Measurements from ENCODE around the gene GNMT. TPM values are rescaled to one million over a fixed set of nuclear protein-coding genes. Genes with fewer than 3 reads are reported as not detected.

Gene GNMT
- total and polyA plus RNA-seq, 10 of the 15 experiments (the other 5 are each of a cell fraction or from before 2014, with no cell fraction given): 0.27 to 1.1 (median 0.39) TPM

- intact Hi-C loops (cut with micrococcal nuclease; ENCODE audit: unreplicated experiment): no loop called here
- Histone ChIP-seq H2AFZ (ENCODE audit: control insufficient read depth, low read depth, low read length) (no peak overlapping the region), H3K79me2 (ENCODE audit: control insufficient read depth, insufficient read depth, low read length) (peaks cover 23% of the 10 kb centered on the region), H3K9ac (ENCODE audit: control insufficient read depth, insufficient read depth, low read length) (no peak overlapping the region), H3K27ac (ENCODE audit: control insufficient read depth, insufficient read depth) (no peak overlapping the region), H3K36me3 (ENCODE audit: control insufficient read depth in 2 of 2, insufficient read depth in 2 of 2, low read length in 1 of 2) (peaks cover 26 to 29% of the 10 kb centered on the region in 2 experiments), H3K4me2 (ENCODE audit: control insufficient read depth, insufficient read depth) (no peak overlapping the region), H3K9me3 (replicated peaks; ENCODE audit: control insufficient read depth, insufficient read depth, low read length) (no peaks in the 10 kb centered on the region), H3K4me3 (no peak overlapping the region), H3K27me3 (replicated peaks in 1 of 2; ENCODE audit: control insufficient read depth in 2 of 2, insufficient read depth in 2 of 2, low read length in 1 of 2) (no peaks in the 10 kb centered on the region), H4K20me1 (ENCODE audit: control insufficient read depth, insufficient read depth) (no peaks in the 10 kb centered on the region), H3K4me1 (ENCODE audit: control insufficient read depth, insufficient read depth, low read length) (peaks cover 7% of the 10 kb centered on the region)
- BruUV-seq (replicated peaks): no TSS peak
- WGBS (ENCODE audit: insufficient coverage, insufficient replicate concordance, low lambda C conversion rate, missing lambda C conversion rate): 94% methylated on average over 6 of the region's 6 CpGs
- FAIRE-seq: no peak
- ATAC-seq: no peak
- ChIA-PET RAD21 (ENCODE audit: unreplicated experiment) (interaction anchor here (1.3 to 1.4 kb wide), 2 partner anchors 48 to 132 kb away, joined by 3 to 5 read pairs; partner anchors contain the start of genes KLC4 and MRPL2), SMC1A (ENCODE audit: uncharacterized antibody, unreplicated experiment) (interaction anchor here (1.1 kb wide), 1 partner anchor 25 kb away, joined by 4 read pairs; no protein-coding TSS in a partner anchor), POLR2A (interaction anchor here (1.0 kb wide), 1 partner anchor 28 kb away, joined by 3 read pairs; no protein-coding TSS in a partner anchor), CTCF (interaction anchor here (0.5 to 4.1 kb wide), 5 partner anchors 48 to 153 kb away, joined by 3 to 26 read pairs (median 4); partner anchors contain the start of genes CNPY3, KLC4 and MRPL2)
- DNase-seq (ENCODE audit: low read depth, low spot score): no peak
- in situ Hi-C loops (cut with MboI): no loop called here
- no peak for TF ChIP-seq CUX1 (IDR thresholded peaks at IDR 0.05; ENCODE audit: insufficient replicate concordance, low read depth, low read length)
- no peak for TF ChIP-seq RCOR1 (conservative IDR thresholded peaks at IDR 0.05; ENCODE audit: low read depth, low read length)
- TF ChIP-seq DPF2 (IDR thresholded peaks at IDR 0.05): no peak
- TF ChIP-seq SUZ12 (IDR thresholded peaks at IDR 0.05; ENCODE audit: unreplicated experiment): no peak
- no peak for TF ChIP-seq E2F8 (IDR thresholded peaks at IDR 0.05; ENCODE audit: low read depth, partially characterized antibody)
- TF ChIP-seq SIX5 (IDR thresholded peaks at IDR 0.05; ENCODE audit: low read depth, low read length, severe bottlenecking): no peak
- TF ChIP-seq ZNF24 (IDR thresholded peaks at IDR 0.05): no peak
- TF ChIP-seq ATF2 (IDR thresholded peaks at IDR 0.05; ENCODE audit: low read length): no peak
- TF ChIP-seq POU2F2 (IDR thresholded peaks at IDR 0.05; ENCODE audit: borderline replicate concordance, low read depth, low read length): no peak
- no peak for TF ChIP-seq TBL1XR1 (IDR thresholded peaks at IDR 0.05; ENCODE audit: low read depth, low read length)
- no peak for TF ChIP-seq KDM1A (IDR thresholded peaks at IDR 0.05; ENCODE audit: borderline replicate concordance)
- no peak for TF ChIP-seq MTA3 (IDR thresholded peaks at IDR 0.05; ENCODE audit: borderline replicate concordance, low read length)
- TF ChIP-seq CREB1 (IDR thresholded peaks at IDR 0.05; ENCODE audit: low read depth): no peak
- no peak for TF ChIP-seq ETV6 (conservative IDR thresholded peaks at IDR 0.05 in 1 of 2, IDR thresholded peaks at IDR 0.05 in 1 of 2; ENCODE audit: borderline replicate concordance in 1 of 2, low read depth in 1 of 2)
- TF ChIP-seq BCL11A (IDR thresholded peaks at IDR 0.05; ENCODE audit: low read depth, low read length): no peak
Measured at GRCh38 chr6:43011207-43011606, 50.7 kb downstream of the GNMT start.
